HG02571 (cell line): Measurements from ENCODE around the gene GNPTG.

Experiments used
- ATAC-seq: cut with Tn5 transposase; IDR thresholded peaks from one replicate; pipeline ENCODE4 v1.9.1; 2021; ENCODE audit warnings: mild to moderate bottlenecking, moderate library complexity; ENCODE audit not compliant: unreplicated experiment

Gene GNPTG

GRCh38 chr16:1346422-1347285 lies 5.1 kb upstream of the GNPTG start:
- no peak for ATAC-seq

GRCh38 chr16:1347286-1347855 lies 4.4 kb upstream of the GNPTG start:
- ATAC-seq: no peak

- ATAC-seq: no peak
Measured at GRCh38 chr16:1347962-1348361, 3.8 kb upstream of the GNPTG start.

GRCh38 chr16:1348441-1348840 lies 3.3 kb upstream of the GNPTG start:
- ATAC-seq: no peak

GRCh38 chr16:1348926-1349325 lies 2.8 kb upstream of the GNPTG start:
- no peak for ATAC-seq

- no peak for ATAC-seq
Measured at GRCh38 chr16:1349351-1349750, 2.4 kb upstream of the GNPTG start.

- ATAC-seq: no peak
Measured at GRCh38 chr16:1349951-1350350, 1.8 kb upstream of the GNPTG start.

- no peak for ATAC-seq
Measured at GRCh38 chr16:1350691-1351090, 1.0 kb upstream of the GNPTG start.

GRCh38 chr16:1351215-1351581 lies 533 bp upstream of the GNPTG start:
- ATAC-seq: peak; percentile 20

GRCh38 chr16:1354815-1355540 lies 3.2 kb downstream of the GNPTG start:
- no peak for ATAC-seq

GRCh38 chr16:1355591-1355990 lies 3.9 kb downstream of the GNPTG start:
- no peak for ATAC-seq

- ATAC-seq: no peak
Measured at GRCh38 chr16:1356061-1356900, 4.5 kb downstream of the GNPTG start.

- ATAC-seq: no peak
Measured at GRCh38 chr16:1357906-1358566, 6.3 kb downstream of the GNPTG start.

- ATAC-seq: no peak
Measured at GRCh38 chr16:1361685-1362360, 10.1 kb downstream of the GNPTG start.

- ATAC-seq: no peak
Measured at GRCh38 chr16:1362807-1363206, 11.1 kb downstream of the GNPTG start.

GRCh38 chr16:1363501-1364041 lies 11.8 kb downstream of the GNPTG start:
- ATAC-seq: no peak

- no peak for ATAC-seq
Measured at GRCh38 chr16:1364510-1364909, 12.8 kb downstream of the GNPTG start.

GRCh38 chr16:1366060-1366711 lies 14.5 kb downstream of the GNPTG start:
- ATAC-seq: no peak

GRCh38 chr16:1366712-1367299 lies 15.1 kb downstream of the GNPTG start:
- ATAC-seq: no peak
